Measurements from ENCODE around the gene TANGO6. TPM values are rescaled to one million over a fixed set of nuclear protein-coding genes. Genes with fewer than 3 reads are reported as not detected.

The TANGO6 gene
- 10 to 100 TPM in 6 of 7 donors, 1 to 10 TPM in 1; 9.4 to 27.8 (median 18.3) TPM for total RNA-seq
- 1 to 10 TPM; 4.7 to 9.1 TPM for polyA plus RNA-seq
- long read RNA-seq, donor 1, partial matches to known transcripts, result 6 of 10 reads
- long read RNA-seq, donor 1, other reads (novel, unspliced or antisense), result 4 of 10 reads
- long read RNA-seq, donor 2, result 0 reads
- long read RNA-seq, donor 3, full-length matches to known transcripts, result 10 of 16 reads
- long read RNA-seq, donor 3, partial matches to known transcripts, result 2 of 16 reads
- long read RNA-seq, donor 3, other reads (novel, unspliced or antisense), result 4 of 16 reads

GRCh38 chr16:68843482-68844210 is at the start of gene TANGO6:
Gene TANGO6, plus strand, starts transcription at chr16:68843531. Its CDS starts 87 bp downstream, at chr16:68843618.
- TF ChIP-seq EP300 (IDR thresholded peaks at IDR 0.05) (no peak), POLR2A (IDR thresholded peaks at IDR 0.05) (peak; percentile 15)
- no peaks in the 10 kb centered on the region for H3K36me3 ChIP-seq
- no peaks in the 10 kb centered on the region for H3K27me3 ChIP-seq
- 0 to 1% (median 1%) methylated on average over 53 to 55 of the region's 55 CpGs for WGBS, 3 donors
- no peaks in the 10 kb centered on the region for H3K9me3 ChIP-seq
- peak within 1 kb of the TSS; percentile 80 to 86 for H3K27ac ChIP-seq
- peak; percentile 81 to 92 (median 87) for DNase-seq
- intact Hi-C loops (cut with DNase I), result loop anchor here in 2 of 4 donors (5.0 to 10.0 kb wide), 2 partner anchors 251 to 281 kb away; no protein-coding TSS in a partner anchor
- no peaks in the 10 kb centered on the region for H3K4me1 ChIP-seq (ENCODE audit: insufficient read depth)
- peak within 1 kb of the TSS; percentile 77 for H3K4me3 ChIP-seq

- Histone ChIP-seq H3K27ac (no peak overlapping the region), H3K27me3 (no peaks in the 10 kb centered on the region), H3K36me3 (no peaks in the 10 kb centered on the region), H3K4me1 (ENCODE audit: insufficient read depth) (no peaks in the 10 kb centered on the region), H3K9me3 (no peaks in the 10 kb centered on the region), H3K4me3 (no peak overlapping the region)
- DNase-seq, result no peak
- TF ChIP-seq EP300 (IDR thresholded peaks at IDR 0.05) (no peak), POLR2A (IDR thresholded peaks at IDR 0.05) (no peak), CTCF (IDR thresholded peaks at IDR 0.05) (no peak)
- intact Hi-C loops (cut with DNase I), result loop anchor here in 1 of 4 donors (5.0 kb wide), 1 partner anchor 206 kb away; no protein-coding TSS in a partner anchor
- WGBS, 3 donors, result 86 to 94% (median 94%) methylated on average over 2 of the region's 2 CpGs
These were observed 44.9 kb upstream of the TANGO6 start for GRCh38 chr16:68798398-68798797.

GRCh38 chr16:68800257-68800875 is 43.0 kb upstream of the TANGO6 start:
- intact Hi-C loops (cut with DNase I), result no loop called here
- peak; percentile 60 to 82 (median 73) for DNase-seq
- Histone ChIP-seq H3K9me3 (no peaks in the 10 kb centered on the region), H3K27ac (no peak overlapping the region), H3K36me3 (no peaks in the 10 kb centered on the region), H3K4me1 (ENCODE audit: insufficient read depth) (no peaks in the 10 kb centered on the region), H3K27me3 (no peaks in the 10 kb centered on the region), H3K4me3 (no peak overlapping the region)
- WGBS, 3 donors, result 1 to 3% (median 1%) methylated on average over 5 of the region's 5 CpGs
- TF ChIP-seq CTCF (IDR thresholded peaks at IDR 0.05), result peak in 2 of 3 donors; percentile 69 to 72
- TF ChIP-seq POLR2A (IDR thresholded peaks at IDR 0.05), result no peak

GRCh38 chr16:68802190-68802589 is 41.1 kb upstream of the TANGO6 start:
- TF ChIP-seq EP300 (IDR thresholded peaks at IDR 0.05) (no peak), CTCF (IDR thresholded peaks at IDR 0.05) (no peak), POLR2A (IDR thresholded peaks at IDR 0.05) (no peak)
- intact Hi-C loops (cut with DNase I), result no loop called here
- WGBS, 3 donors, result 69 to 86% (median 78%) methylated on average over 7 of the region's 7 CpGs

More at GRCh38 chr16:68802190-68802589, 41.1 kb upstream of the TANGO6 start:
- no peaks in the 10 kb centered on the region for H3K4me1 ChIP-seq (ENCODE audit: insufficient read depth)
- H3K36me3 ChIP-seq, result no peaks in the 10 kb centered on the region
- H3K27ac ChIP-seq, result no peak overlapping the region
- no peaks in the 10 kb centered on the region for H3K9me3 ChIP-seq
- H3K4me3 ChIP-seq, result no peak overlapping the region
- no peaks in the 10 kb centered on the region for H3K27me3 ChIP-seq
- DNase-seq, result no peak

All from ovary (tissue), 10 donors.